IMR-90 (cell line): ENCODE data around the gene GOSR1. TPM values are rescaled to one million over a fixed set of nuclear protein-coding genes. Genes with fewer than 3 reads are reported as not detected.
A peak's percentile ranks its signal among the peaks of the same experiment; 100 is the strongest.

ENCODE experiments used
- ATAC-seq: fragments of 200-7000 bp; cut with Tn5 transposase; 2 replicates; pipeline ENCODE4 v1.9.1; 2020; ENCODE audit warnings: low read depth, mild to moderate bottlenecking, moderate library complexity
- BruUV-seq: library from RNA; stranded (reverse); fragments of 400-500 nt; replicated peaks from 2 replicates; lab custom pipeline; 2021; lab: Mats Ljungman, UMichigan
- CTCF ChIA-PET: fragments of 300-600 bp; formaldehyde crosslinking; extraction: SDS; loops from one replicate; lab custom pipeline; 2021; ENCODE audit warnings: antibody characterized with exemption; lab: Yijun Ruan, JAX
- POLR2A ChIA-PET: fragments of 300-600 bp; sonication (Branson Sonifier 250); formaldehyde crosslinking; loops from one replicate; lab custom pipeline; 2022; ENCODE audit warnings: antibody characterized with exemption; ENCODE audit not compliant: unreplicated experiment; lab: Charles Lee
- DNase-seq: peaks from one replicate; pipeline ENCODE4 v3.0.0; 2013
- H2AFZ ChIP-seq: replicated peaks from 2 replicates; pipeline ENCODE3; 2013; ENCODE audit warnings: low read length, mild to moderate bottlenecking; ENCODE audit not compliant: poor library complexity
- H2AK5ac ChIP-seq: 2 replicates; pipeline ENCODE4 v1.6.1; 2013; ENCODE audit warnings: low read depth, low read length, inconsistent platforms
- H2AK9ac ChIP-seq: replicated peaks from 2 replicates; pipeline ENCODE3; 2013; ENCODE audit warnings: mild to moderate bottlenecking, low read depth, low read length, moderate library complexity; ENCODE audit not compliant: poor library complexity
- H2BK120ac ChIP-seq: 2 replicates; pipeline ENCODE4 v1.6.1; 2013; ENCODE audit warnings: low read depth, low read length, inconsistent platforms
- H2BK15ac ChIP-seq: 3 replicates; pipeline ENCODE4 v1.6.1; 2013; ENCODE audit warnings: low read depth, low read length, inconsistent platforms
- H2BK20ac ChIP-seq: 2 replicates; pipeline ENCODE4 v1.6.1; 2013; ENCODE audit warnings: low read depth, mild to moderate bottlenecking, inconsistent platforms, low read length, moderate library complexity
- H2BK5ac ChIP-seq: 2 replicates; pipeline ENCODE4 v1.6.1; 2013; ENCODE audit warnings: mild to moderate bottlenecking, low read depth, low read length, inconsistent platforms; ENCODE audit not compliant: poor library complexity, severe bottlenecking
- H3K14ac ChIP-seq: replicated peaks from 2 replicates; pipeline ENCODE4 v1.6.1; 2013; ENCODE audit warnings: low read depth, low read length, inconsistent platforms
- H3K18ac ChIP-seq: 2 replicates; pipeline ENCODE4 v1.6.1; 2013; ENCODE audit warnings: low read depth, low read length, control low read depth
- H3K23ac ChIP-seq: 2 replicates; pipeline ENCODE4 v1.6.1; 2013; ENCODE audit warnings: low read depth, low read length, inconsistent platforms
- H3K27ac ChIP-seq: 2 replicates; pipeline ENCODE4 v1.5.1; 2013; ENCODE audit warnings: mild to moderate bottlenecking, control low read depth, low read length; ENCODE audit not compliant: insufficient read depth
- H3K27me3 ChIP-seq: 2 replicates; pipeline ENCODE4 v1.6.1; 2013; ENCODE audit warnings: low read length; ENCODE audit not compliant: control insufficient read depth, insufficient read depth
- H3K36me3 ChIP-seq: 2 replicates; pipeline ENCODE4 v1.6.1; 2013; ENCODE audit warnings: low read length, mixed read lengths; ENCODE audit not compliant: control insufficient read depth, insufficient read depth
- H3K4ac ChIP-seq: 2 replicates; pipeline ENCODE4 v1.6.1; 2013; ENCODE audit warnings: low read depth, low read length, inconsistent platforms
- H3K4me1 ChIP-seq: 2 replicates; pipeline ENCODE4 v1.6.1; 2013; ENCODE audit warnings: low read length, mixed read lengths; ENCODE audit not compliant: control insufficient read depth, insufficient read depth
- H3K4me2 ChIP-seq: 2 replicates; pipeline ENCODE4 v1.6.1; 2013; ENCODE audit warnings: low read depth, mild to moderate bottlenecking, control low read depth, low read length, moderate library complexity
- H3K4me3 ChIP-seq: 2 replicates; pipeline ENCODE4 v1.5.1; 2013; ENCODE audit warnings: low read depth, mild to moderate bottlenecking, control low read depth, low read length, moderate library complexity; ENCODE audit not compliant: insufficient read depth
- H3K56ac ChIP-seq: 2 replicates; pipeline ENCODE4 v1.6.1; 2013; ENCODE audit warnings: low read length, inconsistent platforms; ENCODE audit not compliant: insufficient read depth; ENCODE audit errors: extremely low read depth
- H3K79me1 ChIP-seq, 2 experiments: 2 replicates each; pipeline ENCODE4 v1.6.1; 2013; ENCODE audit warnings: low read length in 2 of 2, inconsistent platforms in 1 of 2, low read depth in 1 of 2
- H3K9ac ChIP-seq: 2 replicates; pipeline ENCODE4 v1.6.1; 2013; ENCODE audit warnings: low read depth, low read length, control low read depth
- H3K9me1 ChIP-seq: 2 replicates; pipeline ENCODE4 v1.6.1; 2013; ENCODE audit warnings: low read length, inconsistent platforms; ENCODE audit not compliant: insufficient read depth
- H3K9me3 ChIP-seq: 2 replicates; pipeline ENCODE4 v1.6.1; 2013; ENCODE audit warnings: low read length; ENCODE audit not compliant: control insufficient read depth, insufficient read depth
- H4K20me1 ChIP-seq: 2 replicates; pipeline ENCODE4 v1.6.1; 2013; ENCODE audit warnings: low read length, inconsistent platforms; ENCODE audit not compliant: insufficient read depth
- H4K5ac ChIP-seq: 2 replicates; pipeline ENCODE4 v1.6.1; 2013; ENCODE audit warnings: mild to moderate bottlenecking, low read depth, low read length, control low read depth
- H4K8ac ChIP-seq, 2 experiments: 2 replicates each; pipeline ENCODE4 v1.6.1; 2013; ENCODE audit warnings: low read depth in 2 of 2, low read length in 2 of 2, control low read depth in 1 of 2, inconsistent platforms in 1 of 2
- H4K91ac ChIP-seq: 2 replicates; pipeline ENCODE4 v1.6.1; 2013; ENCODE audit warnings: low read depth, low read length, inconsistent platforms; ENCODE audit not compliant: insufficient read depth
- CEBPB ChIP-seq: IDR thresholded peaks from 2 replicates; pipeline ENCODE4 v1.6.1; 2012; ENCODE audit warnings: low read depth, low read length, improper control_type of control experiment
- MAFK ChIP-seq: IDR thresholded peaks from 2 replicates; pipeline ENCODE4 v1.6.1; 2012; ENCODE audit warnings: low read depth, low read length, improper control_type of control experiment
- RAD21 ChIP-seq: IDR thresholded peaks from 2 replicates; pipeline ENCODE4 v1.6.1; 2012; ENCODE audit warnings: low read length, improper control_type of control experiment
- RFX5 ChIP-seq: IDR thresholded peaks from 2 replicates; pipeline ENCODE4 v1.8.0; 2012; ENCODE audit warnings: low read depth, mild to moderate bottlenecking, low read length, moderate library complexity
- WGBS, 2 experiments: methylation state at CpG; one replicate each; pipeline versions ENCODE4 v1.1.5 to v1.1.7; 2013; ENCODE audit warnings: missing lambda C conversion rate in 2 of 2; ENCODE audit not compliant: insufficient read length in 1 of 2; ENCODE audit errors: extremely low coverage in 2 of 2; 5-methylcytosine and 5-hydroxymethylcytosine counted together
- dilution Hi-C: fragments of 300-500 bp; cut with HindIII; formaldehyde crosslinking; loops from one replicate; pipeline ENCODE4 v1.14.3; 2018; ENCODE audit warnings: low sequenced_read_pairs; ENCODE audit not compliant: unreplicated experiment
- in situ Hi-C: fragments of 300-500 bp; cut with MboI; formaldehyde crosslinking; loops from 3 replicates; pipeline ENCODE4 v1.14.3; 2019; ENCODE audit warnings: low sequenced_read_pairs, inconsistent platforms, mixed read lengths
- intact Hi-C: fragments of 100-400 bp; cut with micrococcal nuclease; formaldehyde crosslinking; loops from 2 replicates; pipeline ENCODE4 v1.10.0; 2022
- polyA plus RNA-seq, 3 experiments: library from polyadenylated mRNA; depleted of rRNA; stranded (reverse); fragments of >200 nt; gene quantifications; 2 replicates each; pipeline ENCODE4 v1.2.3, GENCODE V29; 2012; ENCODE audit warnings: low replicate concordance in 1 of 3
- total RNA-seq: library from RNA; depleted of rRNA; stranded (reverse); fragments of >200 nt; gene quantifications from 2 replicates; pipeline ENCODE4 v1.2.3, GENCODE V29; 2012
- TF ChIP-seq, protein P1 (sequence below): conservative IDR thresholded peaks from 2 replicates; pipeline ENCODE4 v1.5.1; 2012; ENCODE audit warnings: mild to moderate bottlenecking, low read depth, low read length, improper control_type of control experiment

The GOSR1 gene
- total and polyA plus RNA-seq, 2 of the 4 experiments (the other 2 are of a cell fraction) = 21.2 to 47.5 TPM

DNA sequence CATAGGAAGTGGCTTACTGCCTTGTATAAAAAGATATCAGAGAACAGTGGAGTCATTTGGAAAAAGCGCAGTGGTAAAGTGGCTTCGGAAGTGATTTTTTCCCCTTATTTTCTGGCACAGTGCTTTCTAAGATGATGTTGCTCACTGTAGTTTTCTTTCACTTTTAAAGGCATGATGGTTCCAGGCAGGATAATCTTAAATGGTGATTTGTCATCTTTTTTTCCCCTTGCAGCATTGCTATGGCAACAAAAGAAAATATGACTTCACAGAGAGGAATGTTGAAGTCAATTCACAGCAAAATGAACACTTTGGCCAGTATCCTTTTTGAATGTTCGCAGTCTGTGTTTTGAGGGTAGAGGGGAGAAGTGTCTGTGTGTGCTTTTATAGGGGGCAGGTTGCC is 42.5 kb downstream of the GOSR1 start:
- Histone ChIP-seq H3K18ac (no peak overlapping the region), H3K4me3 (no peak overlapping the region), H3K9ac (no peak overlapping the region), H3K27me3 (no peaks in the 10 kb centered on the region), H2BK120ac (no peak overlapping the region), H4K91ac (no peak overlapping the region), H3K9me3 (no peaks in the 10 kb centered on the region), H2AK5ac (peak overlapping the region; percentile 22; the same call in 1 of the 2 replicates), H3K56ac (no peak overlapping the region), H4K5ac (no peak overlapping the region), H3K14ac (no peak overlapping the region), H4K8ac (no peak overlapping the region), H2BK20ac (no peak overlapping the region), H3K27ac (no peak overlapping the region), H3K9me1 (peaks cover 12% of the 10 kb centered on the region; the same call in 1 of the 2 replicates), H3K4me1 (peaks cover 10% of the 10 kb centered on the region), H2BK5ac (peak overlapping the region; percentile 69), H2AK9ac (no peak overlapping the region), H3K4ac (no peak overlapping the region), H2BK15ac (no peak overlapping the region), H2AFZ (no peak overlapping the region), H3K4me2 (peak overlapping the region; percentile 81), H3K79me1 (peaks cover 23 to 50% of the 10 kb centered on the region in 2 experiments; a peak in 3 of 4 replicates), H4K20me1 (peaks cover 14% of the 10 kb centered on the region), H3K36me3 (peaks cover 24% of the 10 kb centered on the region), H3K23ac (no peak overlapping the region)
- intact Hi-C loops = loop anchor here (5.0 kb wide), 1 partner anchor 83 kb away; no protein-coding TSS in a partner anchor
- in situ Hi-C loops = no loop called here
- ChIA-PET CTCF (no interaction called here), POLR2A (no interaction called here)
- no CpG with 5 or more reads among the region's 3 CpGs for WGBS, 2 experiments
- TF ChIP-seq, protein P1, sequence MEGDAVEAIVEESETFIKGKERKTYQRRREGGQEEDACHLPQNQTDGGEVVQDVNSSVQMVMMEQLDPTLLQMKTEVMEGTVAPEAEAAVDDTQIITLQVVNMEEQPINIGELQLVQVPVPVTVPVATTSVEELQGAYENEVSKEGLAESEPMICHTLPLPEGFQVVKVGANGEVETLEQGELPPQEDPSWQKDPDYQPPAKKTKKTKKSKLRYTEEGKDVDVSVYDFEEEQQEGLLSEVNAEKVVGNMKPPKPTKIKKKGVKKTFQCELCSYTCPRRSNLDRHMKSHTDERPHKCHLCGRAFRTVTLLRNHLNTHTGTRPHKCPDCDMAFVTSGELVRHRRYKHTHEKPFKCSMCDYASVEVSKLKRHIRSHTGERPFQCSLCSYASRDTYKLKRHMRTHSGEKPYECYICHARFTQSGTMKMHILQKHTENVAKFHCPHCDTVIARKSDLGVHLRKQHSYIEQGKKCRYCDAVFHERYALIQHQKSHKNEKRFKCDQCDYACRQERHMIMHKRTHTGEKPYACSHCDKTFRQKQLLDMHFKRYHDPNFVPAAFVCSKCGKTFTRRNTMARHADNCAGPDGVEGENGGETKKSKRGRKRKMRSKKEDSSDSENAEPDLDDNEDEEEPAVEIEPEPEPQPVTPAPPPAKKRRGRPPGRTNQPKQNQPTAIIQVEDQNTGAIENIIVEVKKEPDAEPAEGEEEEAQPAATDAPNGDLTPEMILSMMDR = no peak
- TF ChIP-seq CEBPB = 0 out of 2 replicates have a peak, but pooled peaks have one; percentile 1
- TF ChIP-seq MAFK = 0 out of 2 replicates have a peak, but pooled peaks have one; percentile 12
- peak; percentile 9; the same call in 1 of the 2 replicates for TF ChIP-seq RAD21
- TF ChIP-seq RFX5 = no peak
- ATAC-seq = peak; percentile 65
- no TSS peak for BruUV-seq
- dilution Hi-C loops = no loop called here
- peak; percentile 91 for DNase-seq
